Measurements from ENCODE around the gene CCSAP. TPM values are rescaled to one million over a fixed set of nuclear protein-coding genes. Genes with fewer than 3 reads are reported as not detected.

Gene CCSAP
- total and polyA plus RNA-seq, 2 of the 13 experiments (the other 11 are each of a cell fraction or from before 2014, with no cell fraction given) = 3.7 to 9.0 TPM

DNA sequence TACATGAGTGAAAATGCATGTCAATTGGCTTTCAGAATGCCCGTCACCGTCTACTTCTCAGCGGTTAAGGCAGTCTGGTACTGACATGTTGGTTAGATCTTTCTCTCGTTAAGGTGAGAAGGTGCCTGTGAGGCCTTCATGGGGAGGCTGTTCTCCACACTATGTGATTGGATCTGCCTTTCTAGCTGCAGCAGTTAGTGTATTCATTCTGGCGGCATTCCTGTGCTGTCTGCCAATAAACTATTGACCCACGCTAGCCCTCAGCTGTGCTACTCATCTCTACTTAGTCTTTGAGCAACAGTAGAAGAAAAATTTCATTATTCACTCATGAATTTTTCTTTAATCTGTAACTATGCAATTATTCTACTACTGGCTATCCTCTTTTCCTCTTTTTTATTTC is 32.0 kb downstream of the CCSAP start (continued):
- TF ChIP-seq, protein P1, sequence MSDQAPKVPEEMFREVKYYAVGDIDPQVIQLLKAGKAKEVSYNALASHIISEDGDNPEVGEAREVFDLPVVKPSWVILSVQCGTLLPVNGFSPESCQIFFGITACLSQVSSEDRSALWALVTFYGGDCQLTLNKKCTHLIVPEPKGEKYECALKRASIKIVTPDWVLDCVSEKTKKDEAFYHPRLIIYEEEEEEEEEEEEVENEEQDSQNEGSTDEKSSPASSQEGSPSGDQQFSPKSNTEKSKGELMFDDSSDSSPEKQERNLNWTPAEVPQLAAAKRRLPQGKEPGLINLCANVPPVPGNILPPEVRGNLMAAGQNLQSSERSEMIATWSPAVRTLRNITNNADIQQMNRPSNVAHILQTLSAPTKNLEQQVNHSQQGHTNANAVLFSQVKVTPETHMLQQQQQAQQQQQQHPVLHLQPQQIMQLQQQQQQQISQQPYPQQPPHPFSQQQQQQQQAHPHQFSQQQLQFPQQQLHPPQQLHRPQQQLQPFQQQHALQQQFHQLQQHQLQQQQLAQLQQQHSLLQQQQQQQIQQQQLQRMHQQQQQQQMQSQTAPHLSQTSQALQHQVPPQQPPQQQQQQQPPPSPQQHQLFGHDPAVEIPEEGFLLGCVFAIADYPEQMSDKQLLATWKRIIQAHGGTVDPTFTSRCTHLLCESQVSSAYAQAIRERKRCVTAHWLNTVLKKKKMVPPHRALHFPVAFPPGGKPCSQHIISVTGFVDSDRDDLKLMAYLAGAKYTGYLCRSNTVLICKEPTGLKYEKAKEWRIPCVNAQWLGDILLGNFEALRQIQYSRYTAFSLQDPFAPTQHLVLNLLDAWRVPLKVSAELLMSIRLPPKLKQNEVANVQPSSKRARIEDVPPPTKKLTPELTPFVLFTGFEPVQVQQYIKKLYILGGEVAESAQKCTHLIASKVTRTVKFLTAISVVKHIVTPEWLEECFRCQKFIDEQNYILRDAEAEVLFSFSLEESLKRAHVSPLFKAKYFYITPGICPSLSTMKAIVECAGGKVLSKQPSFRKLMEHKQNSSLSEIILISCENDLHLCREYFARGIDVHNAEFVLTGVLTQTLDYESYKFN (CRISPR knock-in tag; conservative IDR thresholded peaks at IDR 0.05) = no peak
- no peak for TF ChIP-seq BCL6 (CRISPR knock-in tag; IDR thresholded peaks at IDR 0.05)
- no peak for TF ChIP-seq NAIF1 (CRISPR knock-in tag; IDR thresholded peaks at IDR 0.05; ENCODE audit: borderline replicate concordance)
- no peak for TF ChIP-seq RAD51 (IDR thresholded peaks at IDR 0.05; ENCODE audit: borderline replicate concordance)
- no peak for TF ChIP-seq SSRP1 (CRISPR knock-in tag; IDR thresholded peaks at IDR 0.05)
- TF ChIP-seq, protein P2, sequence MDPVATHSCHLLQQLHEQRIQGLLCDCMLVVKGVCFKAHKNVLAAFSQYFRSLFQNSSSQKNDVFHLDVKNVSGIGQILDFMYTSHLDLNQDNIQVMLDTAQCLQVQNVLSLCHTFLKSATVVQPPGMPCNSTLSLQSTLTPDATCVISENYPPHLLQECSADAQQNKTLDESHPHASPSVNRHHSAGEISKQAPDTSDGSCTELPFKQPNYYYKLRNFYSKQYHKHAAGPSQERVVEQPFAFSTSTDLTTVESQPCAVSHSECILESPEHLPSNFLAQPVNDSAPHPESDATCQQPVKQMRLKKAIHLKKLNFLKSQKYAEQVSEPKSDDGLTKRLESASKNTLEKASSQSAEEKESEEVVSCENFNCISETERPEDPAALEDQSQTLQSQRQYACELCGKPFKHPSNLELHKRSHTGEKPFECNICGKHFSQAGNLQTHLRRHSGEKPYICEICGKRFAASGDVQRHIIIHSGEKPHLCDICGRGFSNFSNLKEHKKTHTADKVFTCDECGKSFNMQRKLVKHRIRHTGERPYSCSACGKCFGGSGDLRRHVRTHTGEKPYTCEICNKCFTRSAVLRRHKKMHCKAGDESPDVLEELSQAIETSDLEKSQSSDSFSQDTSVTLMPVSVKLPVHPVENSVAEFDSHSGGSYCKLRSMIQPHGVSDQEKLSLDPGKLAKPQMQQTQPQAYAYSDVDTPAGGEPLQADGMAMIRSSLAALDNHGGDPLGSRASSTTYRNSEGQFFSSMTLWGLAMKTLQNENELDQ (CRISPR knock-in tag; IDR thresholded peaks at IDR 0.05; ENCODE audit: borderline replicate concordance) = no peak
- no peak for TF ChIP-seq SALL1 (CRISPR knock-in tag; IDR thresholded peaks at IDR 0.05)
- no peak for TF ChIP-seq TOE1 (CRISPR knock-in tag; IDR thresholded peaks at IDR 0.05)
- TF ChIP-seq THAP11 (CRISPR knock-in tag; IDR thresholded peaks at IDR 0.05) = no peak
- TF ChIP-seq, protein P3, sequence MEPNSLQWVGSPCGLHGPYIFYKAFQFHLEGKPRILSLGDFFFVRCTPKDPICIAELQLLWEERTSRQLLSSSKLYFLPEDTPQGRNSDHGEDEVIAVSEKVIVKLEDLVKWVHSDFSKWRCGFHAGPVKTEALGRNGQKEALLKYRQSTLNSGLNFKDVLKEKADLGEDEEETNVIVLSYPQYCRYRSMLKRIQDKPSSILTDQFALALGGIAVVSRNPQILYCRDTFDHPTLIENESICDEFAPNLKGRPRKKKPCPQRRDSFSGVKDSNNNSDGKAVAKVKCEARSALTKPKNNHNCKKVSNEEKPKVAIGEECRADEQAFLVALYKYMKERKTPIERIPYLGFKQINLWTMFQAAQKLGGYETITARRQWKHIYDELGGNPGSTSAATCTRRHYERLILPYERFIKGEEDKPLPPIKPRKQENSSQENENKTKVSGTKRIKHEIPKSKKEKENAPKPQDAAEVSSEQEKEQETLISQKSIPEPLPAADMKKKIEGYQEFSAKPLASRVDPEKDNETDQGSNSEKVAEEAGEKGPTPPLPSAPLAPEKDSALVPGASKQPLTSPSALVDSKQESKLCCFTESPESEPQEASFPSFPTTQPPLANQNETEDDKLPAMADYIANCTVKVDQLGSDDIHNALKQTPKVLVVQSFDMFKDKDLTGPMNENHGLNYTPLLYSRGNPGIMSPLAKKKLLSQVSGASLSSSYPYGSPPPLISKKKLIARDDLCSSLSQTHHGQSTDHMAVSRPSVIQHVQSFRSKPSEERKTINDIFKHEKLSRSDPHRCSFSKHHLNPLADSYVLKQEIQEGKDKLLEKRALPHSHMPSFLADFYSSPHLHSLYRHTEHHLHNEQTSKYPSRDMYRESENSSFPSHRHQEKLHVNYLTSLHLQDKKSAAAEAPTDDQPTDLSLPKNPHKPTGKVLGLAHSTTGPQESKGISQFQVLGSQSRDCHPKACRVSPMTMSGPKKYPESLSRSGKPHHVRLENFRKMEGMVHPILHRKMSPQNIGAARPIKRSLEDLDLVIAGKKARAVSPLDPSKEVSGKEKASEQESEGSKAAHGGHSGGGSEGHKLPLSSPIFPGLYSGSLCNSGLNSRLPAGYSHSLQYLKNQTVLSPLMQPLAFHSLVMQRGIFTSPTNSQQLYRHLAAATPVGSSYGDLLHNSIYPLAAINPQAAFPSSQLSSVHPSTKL (CRISPR knock-in tag; IDR thresholded peaks at IDR 0.05) = no peak
- TF ChIP-seq, protein P4, sequence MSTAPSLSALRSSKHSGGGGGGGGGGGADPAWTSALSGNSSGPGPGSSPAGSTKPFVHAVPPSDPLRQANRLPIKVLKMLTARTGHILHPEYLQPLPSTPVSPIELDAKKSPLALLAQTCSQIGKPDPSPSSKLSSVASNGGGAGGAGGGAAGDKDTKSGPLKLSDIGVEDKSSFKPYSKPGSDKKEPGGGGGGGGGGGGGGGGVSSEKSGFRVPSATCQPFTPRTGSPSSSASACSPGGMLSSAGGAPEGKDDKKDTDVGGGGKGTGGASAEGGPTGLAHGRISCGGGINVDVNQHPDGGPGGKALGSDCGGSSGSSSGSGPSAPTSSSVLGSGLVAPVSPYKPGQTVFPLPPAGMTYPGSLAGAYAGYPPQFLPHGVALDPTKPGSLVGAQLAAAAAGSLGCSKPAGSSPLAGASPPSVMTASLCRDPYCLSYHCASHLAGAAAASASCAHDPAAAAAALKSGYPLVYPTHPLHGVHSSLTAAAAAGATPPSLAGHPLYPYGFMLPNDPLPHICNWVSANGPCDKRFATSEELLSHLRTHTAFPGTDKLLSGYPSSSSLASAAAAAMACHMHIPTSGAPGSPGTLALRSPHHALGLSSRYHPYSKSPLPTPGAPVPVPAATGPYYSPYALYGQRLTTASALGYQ (CRISPR knock-in tag; IDR thresholded peaks at IDR 0.05) = no peak
- TF ChIP-seq SP4 (CRISPR knock-in tag; IDR thresholded peaks at IDR 0.05) = no peak
- TF ChIP-seq ZNF468 (CRISPR knock-in tag; IDR thresholded peaks at IDR 0.05) = no peak
- TF ChIP-seq RBAK (CRISPR knock-in tag; IDR thresholded peaks at IDR 0.05) = no peak
